GM18502 (cell line): ENCODE data around the gene FBXL14.
"Not testable (repeated sequence)": the region's sequence is repeated elsewhere in the genome, so short reads cannot be mapped to it uniquely, and the experiment has no call there.

Experiments used
- ATAC-seq: cut with Tn5 transposase; IDR thresholded peaks from one replicate; pipeline ENCODE4 v1.9.1; 2021; ENCODE audit warnings: mild to moderate bottlenecking; ENCODE audit not compliant: unreplicated experiment, poor library complexity

Gene FBXL14

GRCh38 chr12:1575408-1576401, 18.7 kb downstream of the FBXL14 start:
- no peak for ATAC-seq

- ATAC-seq: no peak
Observed at GRCh38 chr12:1574865-1575259, 19.5 kb downstream of the FBXL14 start.

GRCh38 chr12:1573960-1574864, 20.2 kb downstream of the FBXL14 start:
- no peak for ATAC-seq

GRCh38 chr12:1572731-1573130, 21.6 kb downstream of the FBXL14 start:
- ATAC-seq: no peak

GRCh38 chr12:1567852-1568251, 26.5 kb downstream of the FBXL14 start:
- no peak for ATAC-seq

- ATAC-seq: no peak
Observed at GRCh38 chr12:1566449-1567135, 27.8 kb downstream of the FBXL14 start.

- ATAC-seq: no peak
Observed at GRCh38 chr12:1565172-1565571, 29.2 kb downstream of the FBXL14 start.

GRCh38 chr12:1564067-1564466, 30.3 kb downstream of the FBXL14 start:
- ATAC-seq: no peak

- no peak for ATAC-seq
Observed at GRCh38 chr12:1562813-1563407, 31.5 kb downstream of the FBXL14 start.

GRCh38 chr12:1560704-1561103, 33.7 kb downstream of the FBXL14 start:
- ATAC-seq: no peak

GRCh38 chr12:1559676-1560091, 34.7 kb downstream of the FBXL14 start:
- ATAC-seq: no peak

- ATAC-seq: not testable (repeated sequence)
Observed at GRCh38 chr12:1558108-1558507, 36.3 kb downstream of the FBXL14 start.

GRCh38 chr12:1553987-1554982, 40.1 kb downstream of the FBXL14 start:
- ATAC-seq: peak; percentile 95

- ATAC-seq: no peak
Observed at GRCh38 chr12:1553536-1553935, 40.8 kb downstream of the FBXL14 start.

GRCh38 chr12:1552911-1553491, 41.4 kb downstream of the FBXL14 start:
- no peak for ATAC-seq

GRCh38 chr12:1552171-1552570, 42.2 kb downstream of the FBXL14 start:
- ATAC-seq: no peak

- ATAC-seq: no peak
Observed at GRCh38 chr12:1551496-1551895, 42.9 kb downstream of the FBXL14 start.

- no peak for ATAC-seq
Observed at GRCh38 chr12:1546931-1547640, 47.3 kb downstream of the FBXL14 start.
